Uterus (tissue), 4 donors: ENCODE measurements around the gene NRXN2. TPM values are rescaled to one million over a fixed set of nuclear protein-coding genes. Genes with fewer than 3 reads are reported as not detected.
A peak's percentile ranks its signal among the peaks of the same experiment; 100 is the strongest.

Experiments
- DNase-seq, 2 donors: peaks; one replicate each; pipeline ENCODE4 v3.0.0-alpha.2; 2019 to 2020
- H3K27ac ChIP-seq, 2 donors: fragments of 200-600 bp; sonication (generic); 1 replicate in 1 of 2; 2 replicates in 1 of 2; pipeline ENCODE4 v1.5.1; 2016 to 2018
- H3K27me3 ChIP-seq, 2 donors: fragments of 200-600 bp; sonication (generic); one replicate each; pipeline ENCODE4 v1.5.1; 2018 to 2019; ENCODE audit warnings: control low read depth in 1 of 2
- H3K36me3 ChIP-seq, 2 donors: fragments of 200-600 bp; sonication (generic); one replicate each; pipeline ENCODE4 v1.5.1; 2019; ENCODE audit warnings: control low read depth in 1 of 2
- H3K4me1 ChIP-seq, 2 donors: fragments of 200-600 bp; sonication (generic); one replicate each; pipeline ENCODE4 v1.5.1; 2018 to 2019; ENCODE audit warnings: control low read depth in 1 of 2
- H3K4me3 ChIP-seq, 2 donors: fragments of 200-600 bp; sonication (generic); 1 replicate in 1 of 2; 2 replicates in 1 of 2; pipeline ENCODE4 v1.5.1; 2018 to 2019; ENCODE audit warnings: mild to moderate bottlenecking in 1 of 2
- H3K9me3 ChIP-seq, 2 donors: fragments of 200-600 bp; sonication (generic); one replicate each; pipeline ENCODE4 v1.5.1; 2019; ENCODE audit warnings: control low read depth in 1 of 2
- POLR2A ChIP-seq, 2 donors: fragments of 450-650 bp; IDR thresholded peaks; one replicate each; pipeline ENCODE4 v1.6.1; 2016; ENCODE audit warnings: antibody characterized with exemption in 2 of 2, mild to moderate bottlenecking in 1 of 2, moderate library complexity in 1 of 2
- intact Hi-C: fragments of 100-400 bp; cut with DNase I; formaldehyde crosslinking; loops from one replicate; pipeline ENCODE4 v1.15.1; 2023; ENCODE audit warnings: low total_unique reads
- total RNA-seq, 4 donors: library from RNA; depleted of rRNA in 3 of 4; stranded (reverse); fragments of >200 nt in 3 of 4; gene quantifications; one replicate each; pipeline versions ENCODE4 v1.1.0 to v1.2.4, GENCODE V29; 2014 to 2023
- TF ChIP-seq, protein P1 (sequence below), 4 experiments: fragments of 200-600 bp in 2 of 4; fragments of 450-650 bp in 2 of 4; sonication (generic) in 2 of 4; IDR thresholded peaks; one replicate each; pipeline ENCODE4 v1.5.1; 2016 to 2019; ENCODE audit warnings: antibody characterized with exemption in 4 of 4, mild to moderate bottlenecking in 2 of 4, moderate library complexity in 1 of 4
- donor health status: DM: yes; HTN: yes; CAD: no.

The NRXN2 gene
- total RNA-seq, 4 donors from 2014 or later = 0.88 to 48.4 (median 12.6) TPM

DNA sequence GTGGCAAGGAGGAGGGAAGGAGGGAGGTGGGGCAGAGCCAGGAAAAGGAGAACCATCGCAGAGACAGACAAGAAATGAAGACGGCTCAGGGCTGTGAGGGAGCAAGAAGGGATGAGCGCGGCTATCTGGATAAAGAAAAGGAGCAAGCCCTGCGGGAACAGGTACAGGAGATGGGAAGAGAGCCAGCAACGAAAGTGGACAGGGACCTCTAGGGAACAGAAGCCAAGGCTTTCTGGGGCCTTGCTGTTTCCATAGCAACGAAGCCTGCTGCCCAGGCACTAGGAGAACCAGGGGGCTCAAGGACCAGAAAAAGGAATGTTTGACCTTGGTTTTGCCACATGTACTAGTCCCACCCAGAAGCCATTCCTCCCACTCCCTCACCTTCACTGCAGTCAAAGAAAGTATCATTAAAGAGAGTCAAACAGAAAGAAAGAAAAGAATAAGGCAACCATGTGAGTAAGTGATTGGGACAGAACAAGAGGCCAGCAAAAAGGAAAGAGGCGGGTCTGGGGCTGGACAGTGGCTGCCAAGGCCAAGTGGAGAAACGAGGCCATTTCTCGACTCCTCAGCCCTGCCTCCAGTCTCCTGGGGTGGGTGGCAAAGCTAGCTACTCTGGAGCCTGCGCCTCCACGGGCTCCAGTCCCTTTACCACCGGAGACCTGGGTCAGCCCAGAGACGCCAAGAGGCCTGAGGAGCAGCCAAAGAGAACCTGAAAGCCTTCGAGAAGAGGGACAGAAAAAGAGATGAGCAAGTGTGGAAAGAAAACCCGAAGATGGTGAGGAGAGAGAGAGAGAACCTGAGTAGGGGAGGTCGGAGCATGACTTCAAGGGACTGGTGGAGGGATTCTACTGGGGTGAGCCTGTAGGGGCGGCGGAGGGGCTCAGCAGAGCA is 35.1 kb downstream of the NRXN2 start:
- DNase-seq = peak in 1 of 2 donors; percentile 35
- Histone ChIP-seq H3K27me3 (no peaks in the 10 kb centered on the region), H3K27ac (peak overlapping the region; percentile 68 to 72), H3K9me3 (no peaks in the 10 kb centered on the region), H3K4me1 (no peaks in the 10 kb centered on the region), H3K36me3 (no peaks in the 10 kb centered on the region), H3K4me3 (no peak overlapping the region)
- intact Hi-C loops = no loop called here
- no peak for TF ChIP-seq POLR2A (IDR thresholded peaks at IDR 0.05)
- TF ChIP-seq, protein P1, sequence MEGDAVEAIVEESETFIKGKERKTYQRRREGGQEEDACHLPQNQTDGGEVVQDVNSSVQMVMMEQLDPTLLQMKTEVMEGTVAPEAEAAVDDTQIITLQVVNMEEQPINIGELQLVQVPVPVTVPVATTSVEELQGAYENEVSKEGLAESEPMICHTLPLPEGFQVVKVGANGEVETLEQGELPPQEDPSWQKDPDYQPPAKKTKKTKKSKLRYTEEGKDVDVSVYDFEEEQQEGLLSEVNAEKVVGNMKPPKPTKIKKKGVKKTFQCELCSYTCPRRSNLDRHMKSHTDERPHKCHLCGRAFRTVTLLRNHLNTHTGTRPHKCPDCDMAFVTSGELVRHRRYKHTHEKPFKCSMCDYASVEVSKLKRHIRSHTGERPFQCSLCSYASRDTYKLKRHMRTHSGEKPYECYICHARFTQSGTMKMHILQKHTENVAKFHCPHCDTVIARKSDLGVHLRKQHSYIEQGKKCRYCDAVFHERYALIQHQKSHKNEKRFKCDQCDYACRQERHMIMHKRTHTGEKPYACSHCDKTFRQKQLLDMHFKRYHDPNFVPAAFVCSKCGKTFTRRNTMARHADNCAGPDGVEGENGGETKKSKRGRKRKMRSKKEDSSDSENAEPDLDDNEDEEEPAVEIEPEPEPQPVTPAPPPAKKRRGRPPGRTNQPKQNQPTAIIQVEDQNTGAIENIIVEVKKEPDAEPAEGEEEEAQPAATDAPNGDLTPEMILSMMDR (IDR thresholded peaks at IDR 0.05) = no peak

DNA sequence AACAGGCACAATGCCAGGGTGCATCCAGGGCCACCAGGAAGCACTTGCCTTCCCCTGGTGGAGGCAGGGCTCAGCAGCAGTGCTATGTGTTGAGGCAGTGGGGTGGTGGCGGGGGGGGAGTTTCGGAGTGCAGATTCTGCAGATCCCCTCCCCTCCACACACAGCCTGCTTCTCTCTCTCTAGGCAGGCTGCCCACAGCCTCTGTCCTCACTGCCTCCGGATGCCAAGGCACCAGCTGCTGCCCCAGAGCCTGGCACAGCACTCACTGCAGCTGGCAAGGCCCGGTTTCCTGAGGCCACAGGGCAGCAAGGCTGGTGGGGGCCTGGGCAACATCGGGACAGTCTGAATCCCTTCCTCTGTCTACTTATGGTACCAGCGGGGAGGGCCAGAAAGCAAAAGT is 35.8 kb downstream of the NRXN2 start:
- DNase-seq = peak in 1 of 2 donors; percentile 32
- intact Hi-C loops = no loop called here
- H3K27me3 ChIP-seq = no peaks in the 10 kb centered on the region
- TF ChIP-seq, protein P1 (IDR thresholded peaks at IDR 0.05) = no peak
- no peak for TF ChIP-seq POLR2A (IDR thresholded peaks at IDR 0.05)
- no peaks in the 10 kb centered on the region for H3K4me1 ChIP-seq
- H3K9me3 ChIP-seq = no peaks in the 10 kb centered on the region
- H3K36me3 ChIP-seq = no peaks in the 10 kb centered on the region
- no peak overlapping the region for H3K27ac ChIP-seq
- H3K4me3 ChIP-seq = no peak overlapping the region

DNA sequence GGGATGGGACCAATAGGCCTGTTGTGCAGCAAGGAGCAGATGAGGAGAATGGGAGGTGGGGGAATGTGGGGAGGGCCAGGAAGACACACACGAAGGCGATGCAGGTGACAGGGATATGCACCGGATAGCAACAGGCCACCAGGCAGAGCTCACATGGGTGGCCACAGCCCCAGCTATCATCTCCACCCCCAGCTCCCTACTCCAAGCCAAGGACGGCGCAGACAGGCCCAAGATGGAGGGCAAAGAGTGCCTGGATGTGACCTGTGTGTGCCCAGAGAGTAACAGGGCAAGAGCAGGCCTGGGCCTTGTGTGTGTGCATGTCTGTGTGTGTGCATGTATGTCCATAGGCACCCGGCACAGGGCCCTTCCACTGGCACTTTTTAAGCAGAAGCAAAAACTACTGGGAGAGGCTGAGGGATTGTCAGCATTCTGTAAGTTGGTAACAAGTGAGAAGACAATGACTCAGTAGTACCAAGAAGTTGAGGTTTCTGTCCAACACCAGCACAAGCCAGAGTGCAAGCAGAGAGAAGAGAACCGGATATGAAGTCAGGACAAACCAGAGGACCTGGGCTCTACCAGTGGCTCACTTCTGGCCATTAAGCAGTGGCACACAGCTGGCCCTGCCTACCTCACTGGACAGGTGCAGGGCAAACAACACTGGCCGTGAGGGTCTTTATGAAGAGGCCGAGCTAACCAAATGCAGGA is 36.4 kb downstream of the NRXN2 start:
- intact Hi-C loops = no loop called here
- no peak overlapping the region for H3K27ac ChIP-seq

DNA sequence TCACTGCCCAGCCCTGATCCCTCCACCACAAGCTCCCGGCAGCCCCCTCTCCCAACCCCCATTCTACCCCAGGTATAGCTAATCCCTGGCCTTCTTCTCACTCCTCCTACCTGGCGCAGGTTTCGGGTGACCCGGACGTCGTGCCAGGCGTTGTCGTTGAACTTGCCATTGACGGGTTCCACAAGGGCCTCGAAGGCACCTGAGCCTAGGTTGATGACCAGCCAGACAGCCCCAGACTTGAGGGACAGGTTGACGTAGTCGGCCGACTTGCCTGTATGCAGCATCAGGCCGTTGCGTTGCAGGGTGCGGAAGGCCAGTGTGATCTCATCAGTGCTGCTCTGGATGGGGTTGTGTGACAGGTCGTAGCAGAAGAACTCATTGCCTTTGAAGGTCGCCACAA is 37.5 kb downstream of the NRXN2 start:
- Histone ChIP-seq H3K4me3 (no peak overlapping the region), H3K36me3 (no peaks in the 10 kb centered on the region), H3K9me3 (no peaks in the 10 kb centered on the region), H3K27me3 (no peaks in the 10 kb centered on the region), H3K4me1 (no peaks in the 10 kb centered on the region), H3K27ac (no peak overlapping the region)
- no peak for DNase-seq
- intact Hi-C loops = no loop called here
- TF ChIP-seq POLR2A (IDR thresholded peaks at IDR 0.05) = no peak
- TF ChIP-seq, protein P1 (IDR thresholded peaks at IDR 0.05) = no peak

More for the DNA sequence above, 36.4 kb downstream of the NRXN2 start:
- Histone ChIP-seq H3K4me3 (no peak overlapping the region), H3K9me3 (no peaks in the 10 kb centered on the region), H3K27me3 (no peaks in the 10 kb centered on the region), H3K36me3 (no peaks in the 10 kb centered on the region), H3K4me1 (no peaks in the 10 kb centered on the region)
- TF ChIP-seq, protein P1 (IDR thresholded peaks at IDR 0.05) = no peak
- no peak for TF ChIP-seq POLR2A (IDR thresholded peaks at IDR 0.05)
- no peak for DNase-seq

DNA sequence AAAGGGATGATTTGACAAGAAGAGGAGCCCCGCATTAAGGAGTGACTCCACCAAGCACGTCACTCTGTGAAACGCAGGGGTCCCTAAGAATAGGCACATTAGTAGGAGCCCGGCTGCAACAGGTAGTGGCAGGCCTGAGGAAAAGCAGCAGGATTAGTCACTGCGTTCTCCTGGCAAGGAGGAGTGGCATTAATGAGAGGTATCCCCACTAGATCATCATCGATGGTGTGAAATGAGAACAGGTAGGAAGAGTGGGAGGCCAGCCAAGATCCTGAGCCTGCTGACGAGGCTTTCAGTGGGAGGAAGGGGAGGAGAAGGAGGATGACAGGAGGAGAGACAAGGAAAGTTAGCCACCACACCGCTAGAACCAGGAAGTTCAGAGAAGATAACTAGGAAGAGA is 38.6 kb downstream of the NRXN2 start:
- intact Hi-C loops = no loop called here
- no peak overlapping the region for H3K27ac ChIP-seq
- no peak overlapping the region for H3K4me3 ChIP-seq
- no peaks in the 10 kb centered on the region for H3K4me1 ChIP-seq
- no peak for DNase-seq
- no peaks in the 10 kb centered on the region for H3K9me3 ChIP-seq
- no peaks in the 10 kb centered on the region for H3K27me3 ChIP-seq
- no peak for TF ChIP-seq POLR2A (IDR thresholded peaks at IDR 0.05)
- TF ChIP-seq, protein P1 (IDR thresholded peaks at IDR 0.05) = no peak
- H3K36me3 ChIP-seq = no peaks in the 10 kb centered on the region
